HG03095 (cell line): Measurements from ENCODE around the gene RGN.
"Not testable (repeated sequence)": the region's sequence is repeated elsewhere in the genome, so short reads cannot be mapped to it uniquely, and the experiment has no call there.

Experiments
- ATAC-seq: cut with Tn5 transposase; IDR thresholded peaks from one replicate; pipeline ENCODE4 v1.9.1; 2021; ENCODE audit warnings: moderate library complexity; ENCODE audit not compliant: unreplicated experiment

RGN gene

DNA sequence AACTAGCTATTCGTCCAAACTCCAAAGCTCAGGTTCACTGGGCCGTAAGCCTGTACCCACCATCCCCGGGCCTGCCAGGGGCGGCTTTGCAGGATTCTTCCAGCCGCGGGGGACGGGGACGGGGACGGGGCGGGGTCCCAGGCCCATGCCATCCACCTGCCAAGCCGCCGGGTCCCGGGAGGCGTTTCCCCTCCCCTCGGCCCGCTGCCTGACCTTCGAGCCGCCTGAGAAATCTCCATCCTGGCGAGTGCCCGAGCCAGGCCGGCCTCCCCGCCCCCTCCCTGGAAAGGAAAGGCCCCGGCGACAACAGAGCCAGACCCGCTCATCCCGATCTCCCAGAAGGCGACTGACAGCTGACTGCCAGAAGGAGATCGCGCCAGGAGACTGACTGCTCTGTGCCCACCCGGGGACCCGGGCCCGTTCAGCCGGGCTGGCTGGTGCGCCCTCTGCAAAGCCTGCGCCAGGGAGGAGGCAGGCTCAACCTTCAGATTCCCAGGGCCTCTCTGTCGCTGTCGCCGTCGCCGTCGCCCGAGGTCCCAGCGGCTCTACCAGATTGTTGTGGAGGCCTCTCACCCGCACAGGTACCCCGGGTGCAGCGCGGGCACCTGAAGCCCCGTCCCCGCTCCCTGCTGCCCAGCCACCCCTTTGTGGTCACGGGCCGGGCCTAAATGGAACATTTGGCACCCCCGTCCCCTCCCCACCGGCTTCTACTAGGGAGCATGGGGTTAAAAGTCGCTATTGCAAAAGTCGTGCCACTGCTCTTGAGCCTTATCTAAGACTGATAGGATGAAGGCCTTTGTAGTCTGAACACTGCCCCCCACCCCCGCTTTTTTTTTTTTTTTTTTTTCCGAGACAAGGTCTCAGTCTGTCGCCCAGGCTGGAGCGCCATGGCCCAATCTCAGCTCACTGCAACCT, at the start of gene RGN:
Gene RGN, plus strand, starts transcription at position 315 of the 915 bp plus-strand sequence. CDS start 2,702 bp downstream, outside the sequence.
- no peak for ATAC-seq

DNA sequence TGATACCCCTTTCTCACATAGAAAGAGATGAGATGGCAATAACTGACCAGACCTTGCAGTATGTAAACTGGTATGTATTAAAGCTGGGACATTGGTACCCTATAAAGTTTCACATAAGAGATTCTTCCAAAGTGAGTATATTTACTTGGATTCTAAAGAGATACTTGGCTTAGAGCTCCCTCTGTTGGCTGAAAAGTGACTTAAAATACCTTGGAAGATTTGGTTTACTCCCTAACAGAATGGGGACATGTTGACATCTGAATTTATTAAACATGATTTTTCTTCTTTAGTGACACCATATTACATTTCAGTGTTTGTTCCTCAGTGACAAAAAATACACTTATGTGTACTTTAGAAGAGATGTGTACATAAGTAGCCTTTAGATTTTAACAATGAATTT, 47.9 kb upstream of the RGN start:
- no peak for ATAC-seq

DNA sequence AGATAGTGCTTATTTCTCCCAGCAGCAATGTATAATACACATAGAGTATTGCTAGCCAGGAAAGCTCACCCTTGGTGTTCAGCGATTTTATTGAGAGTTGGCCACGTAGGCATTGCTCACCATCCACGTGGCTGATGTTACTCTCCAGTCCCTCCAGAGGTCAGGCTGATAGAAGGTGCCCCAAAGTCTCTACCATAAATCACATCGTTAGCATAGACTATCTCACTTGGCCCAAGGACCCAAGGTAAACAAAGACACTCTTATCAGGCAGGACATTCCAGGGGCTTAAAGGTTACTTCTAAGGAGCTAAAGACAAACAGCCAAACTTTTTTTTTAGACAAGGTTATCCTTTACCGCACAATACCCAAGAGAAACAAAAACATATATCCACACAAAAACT, 30.3 kb upstream of the RGN start:
- ATAC-seq: no peak

DNA sequence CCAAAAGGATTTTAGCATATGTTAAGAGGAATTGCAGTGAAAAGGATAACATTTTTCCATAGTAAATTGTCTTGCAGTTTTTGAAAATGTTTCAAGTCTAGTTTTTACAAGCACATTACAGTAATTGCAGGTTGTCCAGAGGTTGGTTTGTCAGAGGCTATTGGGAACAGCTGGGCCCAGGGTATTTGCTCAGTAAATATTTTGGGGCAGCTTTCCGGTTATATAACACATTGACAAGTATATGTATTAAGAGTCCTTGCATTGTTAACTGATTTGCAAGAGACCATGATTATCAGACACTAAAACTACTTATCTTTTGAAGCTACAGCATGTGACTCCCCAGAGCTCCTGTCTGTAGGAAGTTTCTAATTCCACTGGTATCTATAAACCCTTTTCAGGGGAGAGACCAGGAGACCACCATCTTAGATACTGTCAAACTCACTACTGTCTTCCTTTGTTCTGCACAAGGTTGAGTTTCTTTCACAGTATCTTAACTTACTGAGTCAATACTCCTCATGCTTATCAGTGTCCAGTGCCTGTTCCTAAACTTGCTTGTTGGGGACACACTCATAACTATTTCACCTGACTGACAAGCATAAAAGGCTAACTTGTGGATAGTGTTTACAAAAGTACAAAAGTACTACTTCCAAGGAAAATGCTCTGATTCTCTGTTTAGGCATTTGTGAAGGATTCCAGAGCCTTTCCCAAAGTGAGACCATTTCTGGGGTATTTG, 18.9 kb upstream of the RGN start:
- ATAC-seq: no peak

DNA sequence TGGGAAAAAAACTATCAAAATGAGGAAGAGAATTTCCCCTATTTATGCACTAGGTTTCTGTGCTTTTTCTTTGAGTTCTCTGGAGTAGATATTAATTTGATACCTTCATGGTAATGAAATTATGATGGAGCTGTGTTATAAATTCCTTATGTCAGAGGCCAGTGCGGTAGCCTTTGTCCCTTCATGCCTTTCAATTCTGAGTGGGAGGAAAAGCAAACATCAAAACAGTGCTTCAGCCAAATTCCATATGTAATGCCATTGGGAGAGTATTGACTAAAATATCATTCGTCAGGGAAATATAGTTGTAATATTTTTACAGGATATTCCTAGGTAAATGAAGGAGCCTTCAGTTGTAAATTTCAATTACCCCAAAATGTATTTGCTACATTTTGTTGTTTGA, 17.5 kb upstream of the RGN start:
- ATAC-seq: no peak

DNA sequence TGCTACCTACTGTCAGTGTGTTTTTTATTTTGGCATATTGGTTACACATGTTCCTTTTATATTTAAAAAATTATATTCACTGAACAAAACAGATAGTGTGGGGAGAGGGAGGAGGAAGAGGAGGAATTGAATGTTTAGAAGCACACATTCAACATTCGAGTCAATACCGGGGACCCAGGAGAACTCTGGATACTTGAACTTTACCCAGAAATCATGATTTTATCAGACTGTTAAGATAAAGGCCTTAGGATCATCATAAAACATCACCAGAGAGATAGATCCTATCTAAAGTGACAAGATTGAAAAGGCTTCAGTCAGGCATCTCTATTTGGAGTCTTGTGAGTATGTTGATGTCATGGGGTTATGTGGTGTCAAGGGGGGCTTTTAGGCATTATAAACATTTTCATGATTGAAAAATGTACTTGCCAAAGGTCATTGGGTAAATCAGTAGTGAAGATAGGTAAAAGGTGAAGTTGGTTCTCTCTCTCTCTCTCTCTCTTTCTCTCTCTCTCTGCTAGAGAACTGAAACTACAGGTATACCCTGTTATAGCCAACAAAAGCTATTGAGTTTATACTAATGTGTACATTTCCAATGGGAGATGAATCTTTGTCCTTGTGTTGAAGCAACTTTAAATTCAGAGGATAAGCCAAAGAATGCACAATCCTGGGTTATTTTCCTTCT, 16.9 kb upstream of the RGN start:
- no peak for ATAC-seq

DNA sequence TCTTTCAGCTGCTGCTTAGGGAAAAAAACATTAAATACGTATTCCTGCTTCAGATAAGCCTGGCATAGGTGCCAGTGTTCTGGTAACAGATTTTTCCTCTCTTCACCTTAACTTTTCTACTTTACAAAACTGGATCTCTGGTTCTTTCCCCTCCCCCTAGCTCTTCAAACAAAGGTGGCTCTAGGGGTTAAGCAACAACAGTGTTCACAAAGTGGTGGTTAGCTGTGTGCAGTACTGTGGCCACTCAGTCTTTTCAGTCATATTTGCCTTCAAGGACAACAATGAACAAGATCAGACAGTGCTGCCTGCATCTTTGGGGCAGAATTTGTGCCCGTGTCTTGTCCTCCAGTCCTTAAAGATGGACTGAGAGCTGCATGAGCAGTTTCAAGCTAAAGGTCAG, 15.1 kb upstream of the RGN start:
- no peak for ATAC-seq

DNA sequence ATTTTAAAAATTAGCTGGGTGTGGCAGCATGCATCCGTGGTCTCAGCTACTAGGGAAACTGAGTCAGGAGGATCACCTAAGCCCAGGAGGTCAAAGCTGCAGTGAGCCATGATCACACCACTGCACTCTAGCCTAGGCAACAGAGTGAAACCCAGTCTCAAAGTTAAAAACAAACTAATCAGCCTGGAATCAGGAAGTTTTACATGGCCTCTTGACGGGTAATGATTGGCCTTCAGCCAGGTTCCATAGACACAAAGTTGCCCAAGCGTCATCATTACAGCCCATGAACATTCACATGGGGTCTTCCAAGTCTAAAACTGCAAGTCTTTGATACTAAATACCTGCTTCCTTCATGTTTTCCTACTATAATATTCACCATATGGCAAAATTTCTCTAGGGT, 10.0 kb upstream of the RGN start:
- ATAC-seq: no peak

DNA sequence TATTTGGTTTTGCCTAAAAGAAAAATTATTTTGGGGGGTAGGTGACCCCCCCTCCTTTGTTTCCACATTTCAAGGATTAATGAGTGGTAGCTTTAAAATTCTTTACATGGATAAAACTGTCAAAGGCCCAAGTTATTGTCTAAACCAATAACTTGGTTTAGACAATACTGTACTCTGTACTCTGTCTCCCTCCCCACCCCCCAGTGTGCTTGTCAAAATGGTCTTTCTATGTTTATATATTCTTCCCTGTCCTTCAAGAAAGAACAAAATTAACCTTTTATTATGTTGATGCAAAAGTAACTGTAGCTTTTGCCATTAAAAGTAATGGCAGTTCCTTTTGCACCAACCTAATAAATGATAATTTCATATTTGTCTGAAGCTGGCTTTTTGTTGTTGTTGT, 9.5 kb upstream of the RGN start:
- ATAC-seq: no peak

DNA sequence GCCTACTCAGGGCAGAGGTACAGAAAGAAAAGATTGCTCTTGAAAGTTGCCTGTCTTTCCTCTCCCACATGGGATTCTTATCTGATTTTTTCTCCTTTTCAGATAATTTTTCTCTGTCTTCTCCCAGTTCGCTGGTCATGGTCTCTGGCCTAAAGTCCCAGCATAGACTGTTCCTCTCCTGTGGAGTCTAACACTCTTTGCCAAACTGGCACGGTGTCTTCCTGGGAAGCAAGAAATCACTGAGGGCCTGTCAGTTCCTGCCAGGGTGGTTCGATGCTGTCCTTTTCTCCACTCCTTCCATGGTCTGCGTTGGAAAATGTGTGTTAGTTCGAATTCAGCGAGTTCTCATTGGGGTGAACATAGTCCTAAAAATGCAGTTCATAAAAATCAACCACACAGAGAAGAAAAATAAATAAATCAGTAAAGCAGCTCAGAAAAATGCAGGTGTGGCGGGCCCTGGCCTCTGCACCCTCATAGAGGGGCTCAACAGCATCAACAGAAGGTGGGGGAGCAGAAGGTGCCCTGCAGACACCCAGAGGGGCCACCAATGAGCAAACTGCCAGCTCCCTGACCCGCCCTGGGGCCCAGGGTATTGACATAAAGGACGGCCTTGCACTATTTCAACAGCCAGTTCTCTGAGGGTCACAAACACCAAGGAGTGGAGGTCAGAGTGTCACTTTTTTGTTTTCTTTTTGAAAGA, 2.1 kb downstream of the RGN start:
- no peak for ATAC-seq

DNA sequence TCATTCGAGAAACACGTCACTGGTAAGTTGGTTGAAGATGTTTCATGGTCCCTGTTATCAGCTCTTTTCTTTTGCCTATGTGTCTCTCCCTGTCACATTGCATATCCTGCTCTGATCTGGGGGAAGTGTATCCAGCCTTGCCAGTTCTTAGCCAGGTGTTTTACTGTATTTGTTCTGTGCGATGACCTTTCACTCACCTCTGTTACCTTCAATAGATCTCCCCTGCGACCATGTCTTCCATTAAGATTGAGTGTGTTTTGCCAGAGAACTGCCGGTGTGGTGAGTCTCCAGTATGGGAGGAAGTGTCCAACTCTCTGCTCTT, 2.6 kb downstream of the RGN start:
- ATAC-seq: no peak

DNA sequence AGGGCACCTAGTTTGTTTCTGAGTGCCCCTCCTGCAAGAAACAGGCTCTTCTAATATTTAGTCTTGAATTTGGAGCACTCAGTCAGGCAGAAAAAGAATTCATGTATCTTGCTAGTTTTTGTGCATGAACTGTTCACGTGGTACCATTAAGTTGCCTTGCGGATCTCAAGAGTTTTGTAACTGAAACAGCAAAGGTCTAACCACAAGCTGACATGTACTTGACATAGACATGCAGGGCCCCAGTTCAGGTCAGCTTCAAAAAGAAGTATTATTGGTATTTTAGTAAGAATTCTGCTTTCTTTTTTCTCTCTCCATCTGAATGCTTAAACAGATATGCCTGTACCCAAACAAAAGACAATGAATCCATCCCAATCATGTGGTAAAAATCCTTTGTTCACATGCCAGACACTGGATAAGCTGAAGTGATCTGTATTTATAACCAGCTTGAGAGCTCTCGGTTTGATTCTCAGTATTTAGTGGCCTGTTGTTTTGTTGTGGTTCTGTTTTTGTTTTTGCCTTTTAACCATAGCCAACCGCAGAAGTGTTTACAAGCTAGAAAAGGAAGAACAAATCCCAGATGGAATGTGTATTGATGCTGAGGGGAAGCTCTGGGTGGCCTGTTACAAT, 13.0 kb downstream of the RGN start:
- no peak for ATAC-seq

DNA sequence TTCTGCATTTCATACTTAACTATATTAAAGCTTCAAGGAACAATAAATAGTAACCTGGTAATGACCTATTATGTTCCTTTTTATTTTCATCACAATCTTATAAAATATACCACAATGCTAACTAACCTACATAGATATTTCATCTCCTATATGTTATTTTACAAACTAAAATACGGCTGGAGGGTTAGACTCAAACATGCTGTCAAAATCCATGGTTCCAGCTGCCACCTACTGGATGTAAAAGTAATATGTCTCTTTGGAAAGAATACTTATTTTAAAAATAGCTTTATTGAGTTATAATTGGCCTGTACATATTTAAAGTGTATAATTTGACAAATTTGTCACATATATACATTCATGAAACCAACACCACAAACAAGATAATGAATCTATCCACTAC, 15.0 kb downstream of the RGN start:
- no peak for ATAC-seq

DNA sequence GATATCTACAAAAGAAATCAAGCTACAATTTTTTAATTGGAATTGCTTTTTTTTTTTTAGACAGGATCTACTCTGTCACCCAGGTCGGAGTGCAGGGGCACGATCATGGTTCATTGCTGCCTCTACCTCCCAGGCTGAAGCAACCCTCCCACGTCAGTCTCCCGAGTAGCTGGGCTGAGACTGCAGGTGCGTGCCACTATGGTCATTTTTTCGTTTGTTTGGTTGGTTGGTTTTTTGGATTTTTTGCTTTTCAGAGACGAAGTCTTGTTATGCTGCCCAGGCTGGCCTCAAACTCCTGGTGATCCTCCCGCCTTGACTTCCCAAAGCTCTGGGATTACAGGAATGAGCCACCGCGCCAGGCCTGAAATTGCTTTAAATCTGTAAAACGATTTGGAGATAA, 15.6 kb downstream of the RGN start:
- ATAC-seq: no peak

DNA sequence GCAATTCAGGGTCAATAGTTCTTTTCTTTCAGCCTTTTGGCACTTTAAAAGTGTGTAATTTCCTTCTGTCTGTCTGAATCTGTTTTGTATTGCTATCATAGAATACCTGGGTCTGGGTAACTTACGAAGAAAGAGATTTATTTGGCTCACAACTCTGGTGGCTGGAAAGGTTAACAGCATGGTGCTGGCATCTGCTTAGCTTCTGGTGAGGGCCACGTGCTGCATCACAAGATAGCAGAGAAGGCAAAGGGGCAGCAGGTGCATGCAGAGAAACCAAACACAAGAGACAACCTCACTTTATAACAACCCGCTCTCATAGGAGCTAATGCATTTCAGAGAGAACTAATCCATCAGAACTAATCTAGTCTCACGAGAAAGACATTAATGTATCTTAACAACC, 18.8 kb downstream of the RGN start:
- ATAC-seq: no peak

DNA sequence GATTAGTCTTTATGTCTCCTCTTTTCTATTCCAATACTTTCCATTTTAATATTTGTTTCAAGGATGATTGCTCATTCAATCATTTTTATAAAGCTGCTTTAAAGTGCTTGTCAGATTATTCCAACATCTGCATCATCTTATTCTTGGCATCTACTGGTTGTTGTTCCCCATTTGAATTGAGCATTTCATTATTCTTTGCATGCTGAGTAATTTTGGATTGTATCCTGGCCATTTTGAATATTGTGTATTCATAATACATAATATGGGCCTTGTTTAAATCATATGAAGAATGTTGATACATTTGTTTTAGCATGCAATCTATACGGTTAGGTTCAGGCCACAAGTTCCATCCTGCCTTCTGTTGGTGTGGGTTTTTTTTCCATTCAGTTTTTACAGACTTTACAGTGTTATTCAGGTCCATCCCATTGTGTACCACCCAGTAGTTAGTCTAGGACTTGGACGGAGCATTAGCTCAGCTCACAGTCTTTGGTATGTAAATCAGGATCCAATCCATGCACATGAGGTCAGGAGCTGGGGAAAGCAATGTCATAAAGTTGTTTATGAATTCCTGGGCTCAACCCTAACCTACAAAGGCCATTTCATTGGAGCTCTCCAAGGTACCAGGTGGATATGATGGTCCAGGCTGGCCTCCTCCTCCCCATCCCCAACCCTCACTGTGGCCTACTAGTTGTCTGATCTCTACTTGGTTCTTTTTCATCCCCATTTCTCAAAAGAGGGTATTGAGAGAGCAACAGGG, 20.3 kb downstream of the RGN start:
- ATAC-seq: no peak

DNA sequence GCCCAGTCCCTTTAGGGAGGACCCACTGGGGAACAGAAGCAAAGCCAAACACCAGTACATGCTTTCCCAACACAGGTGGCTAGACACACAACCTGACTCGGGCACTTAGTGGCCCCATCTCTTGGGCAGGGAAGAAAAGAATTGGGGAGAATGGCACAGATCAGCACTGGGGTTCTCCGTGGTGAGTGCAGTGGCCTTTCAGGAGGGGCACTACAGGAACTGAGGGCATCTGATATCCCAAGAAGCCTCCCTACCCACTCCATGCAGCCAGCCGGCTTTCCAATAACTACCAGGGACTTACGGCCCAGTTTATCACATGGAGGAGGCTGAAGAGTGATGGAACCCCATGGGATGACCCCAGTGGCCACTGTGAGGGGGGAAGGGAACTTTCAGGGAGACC, 23.0 kb downstream of the RGN start:
- no peak for ATAC-seq

DNA sequence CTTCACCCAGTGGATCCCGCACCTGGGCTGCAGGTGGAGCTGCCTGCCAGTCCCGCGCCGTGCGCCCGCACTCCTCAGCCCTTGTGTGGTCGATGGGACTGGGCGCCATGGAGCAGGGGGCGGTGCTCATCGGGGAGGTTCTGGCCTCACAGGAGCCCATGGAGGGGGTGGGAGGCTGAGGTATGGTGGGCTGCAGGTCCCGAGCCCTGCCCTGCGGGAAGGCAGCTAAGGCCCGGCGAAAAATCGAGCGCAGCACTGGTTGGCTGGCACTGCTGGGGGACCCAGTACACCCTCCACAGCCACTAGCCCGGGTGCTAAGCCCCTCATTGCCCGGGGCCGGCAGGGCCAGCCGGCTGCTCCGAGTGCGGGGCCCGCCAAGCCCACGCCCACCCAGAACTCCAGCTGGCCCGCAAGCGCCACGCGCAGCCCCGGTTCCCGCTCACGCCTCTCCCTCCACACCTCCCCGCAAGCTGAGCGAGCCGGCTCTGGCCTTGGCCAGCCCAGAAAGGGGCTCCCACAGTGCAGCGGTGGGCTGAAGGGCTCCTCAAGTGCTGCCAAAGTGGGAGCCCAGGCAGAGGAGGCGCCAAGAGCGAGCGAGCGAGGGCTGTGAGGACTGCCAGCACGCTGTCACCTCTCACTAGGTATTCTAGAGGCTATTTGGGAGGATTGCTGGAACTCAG, 32.8 kb downstream of the RGN start:
- not testable (repeated sequence) for ATAC-seq

DNA sequence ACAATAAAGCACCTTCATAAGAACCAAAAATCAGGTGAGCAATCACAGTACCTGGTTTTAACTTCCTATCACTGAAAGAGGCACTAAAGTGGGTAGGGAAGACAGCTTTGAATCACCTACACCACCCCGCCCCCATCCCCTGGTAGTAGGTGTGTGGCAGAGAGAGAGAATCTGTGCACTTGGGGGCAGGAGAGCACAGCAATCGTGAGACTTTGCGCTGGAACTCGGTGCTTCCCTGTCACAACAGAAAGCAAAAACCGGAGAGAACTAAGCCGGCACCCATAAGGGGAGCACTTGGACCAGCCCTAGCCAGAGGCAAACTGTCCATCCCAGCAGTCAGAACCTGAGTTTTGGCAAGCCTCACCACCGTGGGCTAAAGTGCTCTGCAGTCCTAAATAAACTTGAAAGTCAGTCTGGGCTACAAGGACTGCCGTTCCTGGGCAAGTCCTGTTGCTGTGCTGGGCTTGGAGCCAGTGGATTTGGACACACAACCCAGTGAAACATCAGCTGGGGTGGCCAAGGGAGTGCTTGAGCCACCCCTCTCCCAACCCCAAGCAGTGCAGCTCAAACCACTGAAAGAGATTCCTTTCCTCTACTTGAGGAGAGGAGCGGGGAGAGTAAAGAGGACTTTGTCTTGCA, 34.2 kb downstream of the RGN start:
- no peak for ATAC-seq
